ENCODE data around the gene HS3ST4. TPM values are rescaled to one million over a fixed set of nuclear protein-coding genes. Genes with fewer than 3 reads are reported as not detected.

The HS3ST4 gene
- polyA plus RNA-seq, 1 donor from 2014 or later, result 13.0 TPM

GRCh38 chr16:25855818-25856217, 164.1 kb downstream of the HS3ST4 start:
- no peak overlapping the region for H3K27ac ChIP-seq (ENCODE audit: low read length)
- H3K4me2 ChIP-seq (ENCODE audit: low read length), result no peak overlapping the region
- no peaks in the 10 kb centered on the region for H3K36me3 ChIP-seq (ENCODE audit: insufficient read depth, low read length)
- no peaks in the 10 kb centered on the region for H4K20me1 ChIP-seq (ENCODE audit: insufficient read depth)
- no peaks in the 10 kb centered on the region for H3F3A ChIP-seq (ENCODE audit: insufficient read depth, low read length, poor library complexity, severe bottlenecking)
- no peak overlapping the region for H2AFZ ChIP-seq (ENCODE audit: low read depth, low read length)
- no peaks in the 10 kb centered on the region for H3K79me2 ChIP-seq (replicated peaks; ENCODE audit: insufficient read depth, low read length)
- H3K9me2 ChIP-seq (ENCODE audit: insufficient read depth, low read length), result no peaks in the 10 kb centered on the region
- TF ChIP-seq REST (IDR thresholded peaks at IDR 0.05; ENCODE audit: borderline replicate concordance), result no peak
- TF ChIP-seq RAD21 (conservative IDR thresholded peaks at IDR 0.05), result no peak
- TF ChIP-seq TAF1 (IDR thresholded peaks at IDR 0.05; ENCODE audit: low read depth), result no peak
- H3K9ac ChIP-seq (ENCODE audit: low read length), result no peak overlapping the region
- H3K27me3 ChIP-seq (ENCODE audit: insufficient read depth, low read depth, low read length), result no peaks in the 10 kb centered on the region
- peaks cover 4% of the 10 kb centered on the region for H3K9me3 ChIP-seq (ENCODE audit: low read length)
- H3K4me3 ChIP-seq (ENCODE audit: low read length), result no peak overlapping the region

GRCh38 chr16:25859645-25860044, 167.9 kb downstream of the HS3ST4 start:
- H4K20me1 ChIP-seq (ENCODE audit: insufficient read depth), result no peaks in the 10 kb centered on the region
- no peaks in the 10 kb centered on the region for H3K27me3 ChIP-seq (ENCODE audit: insufficient read depth, low read depth, low read length)
- no peak overlapping the region for H3K4me2 ChIP-seq (ENCODE audit: low read length)
- H2AFZ ChIP-seq (ENCODE audit: low read depth, low read length), result no peak overlapping the region
- H3K4me3 ChIP-seq (ENCODE audit: low read length), result no peak overlapping the region
- no peaks in the 10 kb centered on the region for H3K36me3 ChIP-seq (ENCODE audit: insufficient read depth, low read length)
- TF ChIP-seq POLR2AphosphoS5 (IDR thresholded peaks at IDR 0.05) (no peak), TAF1 (IDR thresholded peaks at IDR 0.05; ENCODE audit: low read depth) (no peak), RAD21 (conservative IDR thresholded peaks at IDR 0.05) (no peak), MXI1 (conservative IDR thresholded peaks at IDR 0.05; ENCODE audit: poor library complexity, severe bottlenecking) (no peak), SMC3 (conservative IDR thresholded peaks at IDR 0.05; ENCODE audit: poor library complexity) (no peak), CTCF (IDR thresholded peaks at IDR 0.05; ENCODE audit: poor library complexity, severe bottlenecking) (no peak), EP300 (conservative IDR thresholded peaks at IDR 0.05; ENCODE audit: poor library complexity, severe bottlenecking) (no peak), REST (IDR thresholded peaks at IDR 0.05; ENCODE audit: borderline replicate concordance) (no peak), EZH2 (IDR thresholded peaks at IDR 0.05; ENCODE audit: borderline replicate concordance, insufficient read depth, low read length, poor library complexity, severe bottlenecking) (no peak)
- H3K9ac ChIP-seq (ENCODE audit: low read length), result no peak overlapping the region
- no peak overlapping the region for H3K27ac ChIP-seq (ENCODE audit: low read length)
- no peaks in the 10 kb centered on the region for H3K79me2 ChIP-seq (replicated peaks; ENCODE audit: insufficient read depth, low read length)
- no peaks in the 10 kb centered on the region for H3K9me2 ChIP-seq (ENCODE audit: insufficient read depth, low read length)
- H3F3A ChIP-seq (ENCODE audit: insufficient read depth, low read length, poor library complexity, severe bottlenecking), result no peaks in the 10 kb centered on the region
- peaks cover 4% of the 10 kb centered on the region for H3K9me3 ChIP-seq (ENCODE audit: low read length)

Data from neural cell (in vitro differentiated cells).